GM19035 (cell line): Measurements from ENCODE around the gene TRIM41.
"Not testable (repeated sequence)": the region's sequence is repeated elsewhere in the genome, so short reads cannot be mapped to it uniquely, and the experiment has no call there.

Experiments used
- ATAC-seq: cut with Tn5 transposase; IDR thresholded peaks from one replicate; pipeline ENCODE4 v1.9.1; 2021; ENCODE audit not compliant: unreplicated experiment

Gene TRIM41

GRCh38 chr5:181210148-181210547 lies 12.9 kb upstream of the TRIM41 start:
- not testable (repeated sequence) for ATAC-seq

GRCh38 chr5:181210698-181211097 lies 12.4 kb upstream of the TRIM41 start:
- ATAC-seq = not testable (repeated sequence)

- no peak for ATAC-seq
Observed at GRCh38 chr5:181211208-181211607, 11.9 kb upstream of the TRIM41 start.

- ATAC-seq = no peak
Observed at GRCh38 chr5:181212080-181212479, 11.0 kb upstream of the TRIM41 start.

GRCh38 chr5:181212934-181213333 lies 10.1 kb upstream of the TRIM41 start:
- ATAC-seq = no peak

GRCh38 chr5:181214249-181214648 lies 8.8 kb upstream of the TRIM41 start:
- ATAC-seq = not testable (repeated sequence)

- no peak for ATAC-seq
Observed at GRCh38 chr5:181215997-181216989, 6.8 kb upstream of the TRIM41 start.

- peak; percentile 20 for ATAC-seq
Observed at GRCh38 chr5:181217111-181217802, 5.8 kb upstream of the TRIM41 start.

- peak; percentile 20 for ATAC-seq
Observed at GRCh38 chr5:181217803-181218062, 5.3 kb upstream of the TRIM41 start.

GRCh38 chr5:181218795-181219124 lies 4.3 kb upstream of the TRIM41 start:
- no peak for ATAC-seq

- ATAC-seq = no peak
Observed at GRCh38 chr5:181219262-181220177, 3.6 kb upstream of the TRIM41 start.

GRCh38 chr5:181220178-181220515 lies 2.9 kb upstream of the TRIM41 start:
- ATAC-seq = no peak

- no peak for ATAC-seq
Observed at GRCh38 chr5:181221105-181221791, 1.8 kb upstream of the TRIM41 start.

- peak; percentile 30 for ATAC-seq
Observed at GRCh38 chr5:181221792-181222629, 1.1 kb upstream of the TRIM41 start.

GRCh38 chr5:181222630-181223057 lies 437 bp upstream of the TRIM41 start:
- ATAC-seq = no peak

GRCh38 chr5:181223729-181224389 lies 778 bp downstream of the TRIM41 start:
- peak; percentile 0 for ATAC-seq

GRCh38 chr5:181224390-181225229 lies 1.5 kb downstream of the TRIM41 start:
- no peak for ATAC-seq

- ATAC-seq = no peak
Observed at GRCh38 chr5:181229996-181230395, 6.9 kb downstream of the TRIM41 start.
